Calu3 (cell line): Measurements from ENCODE around the gene AGPAT4. TPM values are rescaled to one million over a fixed set of nuclear protein-coding genes. Genes with fewer than 3 reads are reported as not detected.

Experiments used
- BruUV-seq: library from RNA; stranded (reverse); fragments of 400-500 nt; replicated peaks from 2 replicates; lab custom pipeline; 2021; lab: Mats Ljungman, UMichigan
- CTCF ChIA-PET: fragments of 300-600 bp; sonication (Branson Sonifier 250); formaldehyde crosslinking; loops from one replicate; lab custom pipeline; 2022; ENCODE audit warnings: antibody characterized with exemption; lab: Charles Lee
- DNase-seq: peaks from one replicate; pipeline ENCODE4 v3.0.0; 2022
- H3K27ac Mint-ChIP-seq: one replicate; pipeline ENCODE4 v1.8.0; 2022; ENCODE audit warnings: mixed read lengths; ENCODE audit not compliant: unreplicated experiment
- H3K27me3 Mint-ChIP-seq: one replicate; pipeline ENCODE4 v1.8.0; 2022; ENCODE audit warnings: mixed read lengths; ENCODE audit not compliant: unreplicated experiment
- H3K36me3 Mint-ChIP-seq: one replicate; pipeline ENCODE4 v1.8.0; 2022; ENCODE audit warnings: mild to moderate bottlenecking, moderate library complexity, mixed read lengths; ENCODE audit not compliant: insufficient read depth, unreplicated experiment
- H3K4me1 Mint-ChIP-seq: one replicate; pipeline ENCODE4 v1.8.0; 2022; ENCODE audit warnings: mild to moderate bottlenecking, low read depth, mixed read lengths; ENCODE audit not compliant: unreplicated experiment
- H3K4me3 Mint-ChIP-seq: one replicate; pipeline ENCODE4 v1.8.0; 2022; ENCODE audit warnings: mild to moderate bottlenecking, low read depth, moderate library complexity, mixed read lengths; ENCODE audit not compliant: unreplicated experiment
- H3K9me3 Mint-ChIP-seq: one replicate; pipeline ENCODE4 v1.8.0; 2022; ENCODE audit warnings: low read depth, mixed read lengths; ENCODE audit not compliant: unreplicated experiment
- intact Hi-C: fragments of 100-400 bp; cut with micrococcal nuclease; formaldehyde crosslinking; loops from one replicate; pipeline ENCODE4 v1.10.0; 2022; ENCODE audit not compliant: unreplicated experiment
- total RNA-seq: library from RNA; stranded (reverse); gene quantifications from 2 replicates; pipeline ENCODE4 v1.2.3, GENCODE V29; 2022
- TF ChIP-seq, protein P1 (sequence below): fragments of 200-600 bp; IDR thresholded peaks from one replicate; pipeline ENCODE4 v1.8.0; 2022; ENCODE audit warnings: antibody characterized with exemption; ENCODE audit not compliant: unreplicated experiment

Gene AGPAT4
- total RNA-seq, 1 experiment from 2014 or later = 11.3 TPM

DNA sequence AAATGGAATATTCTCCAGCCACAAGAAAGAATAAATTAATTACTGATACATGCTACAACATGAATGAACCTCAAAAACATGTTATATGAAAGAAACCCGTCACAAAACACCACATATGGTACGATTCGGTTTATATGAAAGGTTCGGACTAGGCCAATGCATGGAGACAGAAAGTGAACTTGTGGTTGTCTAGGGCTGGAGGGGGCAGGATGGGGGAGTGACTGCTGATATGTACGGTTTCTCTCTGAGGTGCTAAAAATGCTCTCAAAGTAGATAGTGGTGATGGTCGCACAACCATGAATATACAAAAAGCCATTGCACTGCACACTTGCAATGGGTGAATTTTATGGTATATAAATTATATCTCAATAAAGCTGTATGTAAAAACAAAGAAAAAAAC lies 18.3 kb downstream of the AGPAT4 start:
- H3K27ac Mint-ChIP-seq = no peak overlapping the region
- H3K36me3 Mint-ChIP-seq = no peaks in the 10 kb centered on the region
- TF ChIP-seq, protein P1, sequence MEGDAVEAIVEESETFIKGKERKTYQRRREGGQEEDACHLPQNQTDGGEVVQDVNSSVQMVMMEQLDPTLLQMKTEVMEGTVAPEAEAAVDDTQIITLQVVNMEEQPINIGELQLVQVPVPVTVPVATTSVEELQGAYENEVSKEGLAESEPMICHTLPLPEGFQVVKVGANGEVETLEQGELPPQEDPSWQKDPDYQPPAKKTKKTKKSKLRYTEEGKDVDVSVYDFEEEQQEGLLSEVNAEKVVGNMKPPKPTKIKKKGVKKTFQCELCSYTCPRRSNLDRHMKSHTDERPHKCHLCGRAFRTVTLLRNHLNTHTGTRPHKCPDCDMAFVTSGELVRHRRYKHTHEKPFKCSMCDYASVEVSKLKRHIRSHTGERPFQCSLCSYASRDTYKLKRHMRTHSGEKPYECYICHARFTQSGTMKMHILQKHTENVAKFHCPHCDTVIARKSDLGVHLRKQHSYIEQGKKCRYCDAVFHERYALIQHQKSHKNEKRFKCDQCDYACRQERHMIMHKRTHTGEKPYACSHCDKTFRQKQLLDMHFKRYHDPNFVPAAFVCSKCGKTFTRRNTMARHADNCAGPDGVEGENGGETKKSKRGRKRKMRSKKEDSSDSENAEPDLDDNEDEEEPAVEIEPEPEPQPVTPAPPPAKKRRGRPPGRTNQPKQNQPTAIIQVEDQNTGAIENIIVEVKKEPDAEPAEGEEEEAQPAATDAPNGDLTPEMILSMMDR = no peak
- intact Hi-C loops = no loop called here
- CTCF ChIA-PET = no interaction called here
- no peaks in the 10 kb centered on the region for H3K27me3 Mint-ChIP-seq
- no peak for DNase-seq
- BruUV-seq = no TSS peak
- H3K4me1 Mint-ChIP-seq = no peaks in the 10 kb centered on the region
- H3K9me3 Mint-ChIP-seq = no peaks in the 10 kb centered on the region
- H3K4me3 Mint-ChIP-seq = no peak overlapping the region

DNA sequence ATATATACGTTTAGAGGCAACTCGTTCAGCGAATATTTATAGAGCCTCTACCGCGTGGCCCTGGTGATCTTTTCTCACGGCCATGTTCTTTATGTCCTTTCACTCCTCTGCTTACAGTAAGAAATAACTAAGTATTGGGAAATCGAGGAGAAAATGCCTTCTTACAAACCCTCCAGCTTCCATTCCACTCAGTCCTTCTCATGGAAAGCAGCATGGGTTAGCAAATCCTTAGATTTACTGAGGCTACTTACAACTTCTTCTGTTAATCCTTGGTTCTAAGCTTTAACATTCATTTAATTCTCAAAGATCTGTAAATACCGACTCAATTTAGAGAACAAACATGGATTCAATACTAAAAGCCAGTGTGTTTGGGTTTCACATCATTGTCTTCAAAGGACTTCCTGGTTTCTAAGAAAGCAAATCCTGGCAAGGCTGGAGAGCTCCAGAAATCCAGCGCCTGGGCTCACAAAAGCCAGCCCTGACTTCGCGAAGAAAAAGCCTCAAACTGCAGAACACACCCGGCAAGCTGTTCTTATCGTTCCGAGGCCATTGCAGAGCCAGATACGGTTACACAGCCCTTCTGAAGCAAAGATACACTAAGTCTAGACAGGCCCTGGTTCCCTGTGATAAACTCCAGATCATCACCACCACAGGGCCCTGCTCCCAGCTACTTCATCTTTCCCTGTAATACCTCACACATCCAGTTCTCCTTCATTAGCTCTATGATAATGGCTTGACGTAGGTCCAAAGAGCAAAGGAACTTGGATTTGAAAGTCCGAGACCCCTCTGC lies 19.2 kb downstream of the AGPAT4 start:
- Mint-ChIP-seq H3K9me3 (no peaks in the 10 kb centered on the region), H3K4me1 (no peaks in the 10 kb centered on the region), H3K4me3 (no peak overlapping the region), H3K27ac (no peak overlapping the region), H3K36me3 (no peaks in the 10 kb centered on the region), H3K27me3 (no peaks in the 10 kb centered on the region)
- CTCF ChIA-PET = no interaction called here
- no TSS peak for BruUV-seq
- intact Hi-C loops = no loop called here
- DNase-seq = no peak
- TF ChIP-seq, protein P1 = no peak

DNA sequence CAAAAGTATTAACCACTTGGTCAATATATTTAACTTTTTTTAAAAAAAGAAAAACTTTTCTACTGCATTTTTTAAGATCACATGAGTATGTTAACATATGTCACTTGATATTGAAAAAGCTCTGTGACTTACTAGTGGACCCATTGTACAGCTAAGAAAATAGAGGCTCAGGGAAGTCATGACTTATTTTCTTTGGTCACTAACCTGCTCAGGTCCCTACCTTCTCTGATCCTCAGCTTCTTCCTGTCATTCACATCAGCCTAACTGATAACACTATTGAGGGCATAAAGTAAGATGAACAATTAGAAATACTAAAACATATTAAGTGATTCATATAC lies 19.8 kb downstream of the AGPAT4 start:
- no peak overlapping the region for H3K4me3 Mint-ChIP-seq
- no peaks in the 10 kb centered on the region for H3K4me1 Mint-ChIP-seq
- TF ChIP-seq, protein P1 = no peak
- CTCF ChIA-PET = no interaction called here
- H3K9me3 Mint-ChIP-seq = no peaks in the 10 kb centered on the region
- no peak for DNase-seq
- intact Hi-C loops = no loop called here
- no peaks in the 10 kb centered on the region for H3K27me3 Mint-ChIP-seq
- H3K36me3 Mint-ChIP-seq = no peaks in the 10 kb centered on the region
- no TSS peak for BruUV-seq
- H3K27ac Mint-ChIP-seq = no peak overlapping the region

DNA sequence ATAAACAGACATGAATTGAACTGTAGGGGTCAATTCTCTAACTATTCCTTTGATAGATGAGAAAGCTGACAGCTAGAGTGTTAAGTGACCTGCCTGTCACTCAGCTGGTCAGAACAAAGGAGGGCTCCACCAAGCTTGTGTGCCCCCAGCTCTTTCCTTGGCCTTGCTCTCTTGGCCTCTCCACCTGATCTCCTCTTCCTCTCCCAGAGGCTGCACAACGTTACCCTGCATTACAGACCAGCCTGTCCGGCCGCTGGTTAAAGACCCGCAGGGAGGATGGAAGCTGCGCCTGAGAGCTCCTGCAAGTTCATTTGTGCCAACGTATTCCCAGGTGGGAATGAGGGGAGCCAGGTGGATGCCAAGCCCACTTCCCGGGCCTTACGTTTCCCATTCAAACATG lies 22.5 kb downstream of the AGPAT4 start:
- no peak overlapping the region for H3K4me3 Mint-ChIP-seq
- H3K27ac Mint-ChIP-seq = no peak overlapping the region
- BruUV-seq = no TSS peak
- H3K4me1 Mint-ChIP-seq = no peaks in the 10 kb centered on the region
- H3K9me3 Mint-ChIP-seq = no peaks in the 10 kb centered on the region
- H3K27me3 Mint-ChIP-seq = no peaks in the 10 kb centered on the region
- no peak for DNase-seq
- intact Hi-C loops = no loop called here
- CTCF ChIA-PET = no interaction called here
- no peaks in the 10 kb centered on the region for H3K36me3 Mint-ChIP-seq
- TF ChIP-seq, protein P1 = no peak
